CD4-positive, alpha-beta memory T cell (primary cell): Measurements from ENCODE around the gene TOMM5. TPM values are rescaled to one million over a fixed set of nuclear protein-coding genes. Genes with fewer than 3 reads are reported as not detected.

Experiments used
- CTCF ChIA-PET: fragments of 350-600 bp; sonication (Branson Sonifier 250); formaldehyde crosslinking; loops from one replicate; lab custom pipeline; 2021; ENCODE audit warnings: inconsistent platforms; ENCODE audit not compliant: partially characterized antibody; lab: Charles Lee
- POLR2A ChIA-PET: fragments of 350-600 bp; sonication (Branson Sonifier 250); formaldehyde crosslinking; loops from one replicate; lab custom pipeline; 2021; ENCODE audit not compliant: partially characterized antibody; lab: Charles Lee
- DNase-seq, 5 donors: peaks; one replicate each; pipeline versions ENCODE4 v3.0.0 to v3.0.0-alpha.2; 2020 to 2022; ENCODE audit warnings: mixed read lengths in 1 of 5
- H3K27ac ChIP-seq: one replicate; pipeline ENCODE4 v1.7.0; 2013; ENCODE audit warnings: low read depth, low read length
- H3K27me3 ChIP-seq: 2 replicates; pipeline ENCODE4 v1.7.0; 2013; ENCODE audit warnings: mild to moderate bottlenecking, low read length, moderate library complexity; ENCODE audit not compliant: insufficient read depth
- H3K36me3 ChIP-seq: 2 replicates; pipeline ENCODE4 v1.7.0; 2013; ENCODE audit warnings: mild to moderate bottlenecking, low read length, moderate library complexity; ENCODE audit not compliant: insufficient read depth
- H3K4me1 ChIP-seq: 2 replicates; pipeline ENCODE4 v1.7.0; 2013; ENCODE audit warnings: mild to moderate bottlenecking, low read length, moderate library complexity; ENCODE audit not compliant: insufficient read depth
- H3K4me3 ChIP-seq, 2 donors: one replicate each; pipeline ENCODE4 v1.7.0; 2013; ENCODE audit warnings: low read length in 2 of 2, mild to moderate bottlenecking in 1 of 2
- H3K9me3 ChIP-seq, 2 donors: one replicate each; pipeline ENCODE4 v1.7.0; 2013; ENCODE audit warnings: low read length in 2 of 2, control low read depth in 1 of 2; ENCODE audit not compliant: control insufficient read depth in 1 of 2
- H3K27ac Mint-ChIP-seq, 7 donors: one replicate each; pipeline ENCODE4 v1.8.0; 2020 to 2021; ENCODE audit warnings: mixed read lengths in 7 of 7, mild to moderate bottlenecking in 6 of 7, inconsistent platforms in 3 of 7, moderate library complexity in 3 of 7
- H3K27me3 Mint-ChIP-seq, 2 donors: one replicate each; pipeline ENCODE4 v1.8.0; 2020 to 2021; ENCODE audit warnings: mixed read lengths in 2 of 2
- H3K36me3 Mint-ChIP-seq, 2 donors: one replicate each; pipeline ENCODE4 v1.8.0; 2020 to 2021; ENCODE audit warnings: mixed read lengths in 2 of 2, inconsistent platforms in 1 of 2, mild to moderate bottlenecking in 1 of 2
- H3K4me1 Mint-ChIP-seq, 4 donors: one replicate each; pipeline ENCODE4 v1.8.0; 2020 to 2021; ENCODE audit warnings: mixed read lengths in 4 of 4, mild to moderate bottlenecking in 1 of 4
- H3K4me3 Mint-ChIP-seq, 8 donors: one replicate each; pipeline ENCODE4 v1.8.0; 2020 to 2021; ENCODE audit warnings: mixed read lengths in 8 of 8, mild to moderate bottlenecking in 7 of 8, moderate library complexity in 6 of 8, inconsistent platforms in 3 of 8
- H3K9me3 Mint-ChIP-seq, 8 donors: one replicate each; pipeline ENCODE4 v1.8.0; 2020 to 2021; ENCODE audit warnings: mixed read lengths in 8 of 8, mild to moderate bottlenecking in 5 of 8, inconsistent platforms in 3 of 8, moderate library complexity in 1 of 8
- intact Hi-C: fragments of 100-400 bp; cut with micrococcal nuclease; formaldehyde crosslinking; loops from one replicate; pipeline ENCODE4 v1.15.1; 2023
- polyA plus RNA-seq, 2 donors: library from polyadenylated mRNA; unstranded; fragments of 300-500 nt; fragmentation: Illumina TruSeq; gene quantifications; one replicate each; pipeline ENCODE4 v1.2.3, GENCODE V29; 2021
- total RNA-seq, 2 experiments: library from RNA; stranded (reverse); gene quantifications; one replicate each; pipeline ENCODE4 v1.2.3, GENCODE V29; 2021

Gene TOMM5
- total and polyA plus RNA-seq, 4 experiments from 2014 or later: 48.2 to 226 (median 126) TPM

GRCh38 chr9:37564916-37565315 lies 27.5 kb downstream of the TOMM5 start:
- Histone ChIP-seq H3K4me3 (no peak overlapping the region), H3K27ac (no peak overlapping the region), H3K27me3 (no peaks in the 10 kb centered on the region), H3K4me1 (no peaks in the 10 kb centered on the region), H3K9me3 (peaks cover 0 to 3% of the 10 kb centered on the region in 2 donors), H3K36me3 (no peaks in the 10 kb centered on the region)
- intact Hi-C loops: no loop called here
- Mint-ChIP-seq H3K27ac (no peak overlapping the region), H3K27me3 (no peaks in the 10 kb centered on the region), H3K9me3 (peaks cover 0 to 15% (median 8%) of the 10 kb centered on the region in 8 donors), H3K36me3 (peaks cover 7 to 27% of the 10 kb centered on the region in 2 donors), H3K4me1 (no peaks in the 10 kb centered on the region), H3K4me3 (no peak overlapping the region)
- DNase-seq: no peak
- CTCF ChIA-PET: no interaction called here
- POLR2A ChIA-PET: no interaction called here

GRCh38 chr9:37563806-37564513 lies 28.4 kb downstream of the TOMM5 start:
- intact Hi-C loops: no loop called here
- no peaks in the 10 kb centered on the region for H3K27me3 Mint-ChIP-seq
- POLR2A ChIA-PET: no interaction called here
- Histone ChIP-seq H3K9me3 (peaks cover 0 to 3% of the 10 kb centered on the region in 2 donors), H3K4me1 (no peaks in the 10 kb centered on the region), H3K4me3 (no peak overlapping the region), H3K27ac (no peak overlapping the region), H3K27me3 (no peaks in the 10 kb centered on the region), H3K36me3 (no peaks in the 10 kb centered on the region)
- no peak overlapping the region for H3K27ac Mint-ChIP-seq
- no peak overlapping the region for H3K4me3 Mint-ChIP-seq
- H3K9me3 Mint-ChIP-seq: peaks cover 0 to 15% (median 8%) of the 10 kb centered on the region in 8 donors
- peaks cover 7 to 27% of the 10 kb centered on the region in 2 donors for H3K36me3 Mint-ChIP-seq
- H3K4me1 Mint-ChIP-seq: no peaks in the 10 kb centered on the region
- no peak for DNase-seq
- CTCF ChIA-PET: no interaction called here

GRCh38 chr9:37562826-37563225 lies 29.6 kb downstream of the TOMM5 start:
- H3K27ac Mint-ChIP-seq: no peak overlapping the region
- no peaks in the 10 kb centered on the region for H3K4me1 Mint-ChIP-seq
- Histone ChIP-seq H3K4me1 (no peaks in the 10 kb centered on the region), H3K27ac (no peak overlapping the region), H3K36me3 (no peaks in the 10 kb centered on the region), H3K27me3 (no peaks in the 10 kb centered on the region), H3K9me3 (peaks cover 0 to 3% of the 10 kb centered on the region in 2 donors), H3K4me3 (no peak overlapping the region)
- intact Hi-C loops: no loop called here
- H3K36me3 Mint-ChIP-seq: peaks cover 7 to 21% of the 10 kb centered on the region in 2 donors
- ChIA-PET CTCF (no interaction called here), POLR2A (no interaction called here)
- H3K4me3 Mint-ChIP-seq: no peak overlapping the region
- no peak for DNase-seq
- peaks cover 0 to 15% (median 8%) of the 10 kb centered on the region in 8 donors for H3K9me3 Mint-ChIP-seq
- no peaks in the 10 kb centered on the region for H3K27me3 Mint-ChIP-seq

GRCh38 chr9:37561682-37562081 lies 30.7 kb downstream of the TOMM5 start:
- Histone ChIP-seq H3K36me3 (no peaks in the 10 kb centered on the region), H3K27ac (no peak overlapping the region), H3K4me1 (no peaks in the 10 kb centered on the region), H3K9me3 (peaks cover 0 to 3% of the 10 kb centered on the region in 2 donors), H3K27me3 (no peaks in the 10 kb centered on the region), H3K4me3 (no peak overlapping the region)
- Mint-ChIP-seq H3K9me3 (peaks cover 0 to 15% (median 8%) of the 10 kb centered on the region in 8 donors), H3K4me1 (no peaks in the 10 kb centered on the region), H3K27ac (no peak overlapping the region), H3K4me3 (no peak overlapping the region), H3K36me3 (peaks cover 7 to 21% of the 10 kb centered on the region in 2 donors), H3K27me3 (no peaks in the 10 kb centered on the region)
- DNase-seq: no peak
- ChIA-PET CTCF (no interaction called here), POLR2A (no interaction called here)
- intact Hi-C loops: no loop called here

- Mint-ChIP-seq H3K4me3 (no peak overlapping the region), H3K9me3 (peaks cover 0 to 11% (median 7%) of the 10 kb centered on the region in 8 donors), H3K27me3 (no peaks in the 10 kb centered on the region), H3K4me1 (no peaks in the 10 kb centered on the region), H3K27ac (peak overlapping the region in 1 of 7 donors; percentile 4), H3K36me3 (peaks cover 7 to 17% of the 10 kb centered on the region in 2 donors)
- no peaks in the 10 kb centered on the region for H3K4me1 ChIP-seq
- ChIA-PET POLR2A (no interaction called here), CTCF (interaction anchor here (0.6 kb wide), 1 partner anchor 9 kb away, joined by 3 read pairs; no protein-coding TSS in a partner anchor)
- H3K27me3 ChIP-seq: no peaks in the 10 kb centered on the region
- no peak overlapping the region for H3K4me3 ChIP-seq
- DNase-seq: no peak
- peaks cover 0 to 3% of the 10 kb centered on the region in 2 donors for H3K9me3 ChIP-seq
- H3K27ac ChIP-seq: no peak overlapping the region
- H3K36me3 ChIP-seq: no peaks in the 10 kb centered on the region
- intact Hi-C loops: no loop called here
These were observed 32.4 kb downstream of the TOMM5 start for GRCh38 chr9:37559855-37560592.

- ChIA-PET CTCF (interaction anchor here (1.4 to 1.5 kb wide), 2 partner anchors 9 to 12 kb away, joined by 3 to 4 read pairs; no protein-coding TSS in a partner anchor), POLR2A (no interaction called here)
- H3K9me3 ChIP-seq: peaks cover 0 to under 1% of the 10 kb centered on the region in 2 donors
- Mint-ChIP-seq H3K27ac (no peak overlapping the region), H3K9me3 (peaks cover 0 to 8% (median 4%) of the 10 kb centered on the region in 8 donors), H3K36me3 (peaks cover 6 to 13% of the 10 kb centered on the region in 2 donors), H3K27me3 (no peaks in the 10 kb centered on the region), H3K4me1 (no peaks in the 10 kb centered on the region), H3K4me3 (no peak overlapping the region)
- H3K4me3 ChIP-seq: no peak overlapping the region
- DNase-seq: no peak
- H3K27me3 ChIP-seq: no peaks in the 10 kb centered on the region
- intact Hi-C loops: no loop called here
- no peaks in the 10 kb centered on the region for H3K36me3 ChIP-seq
- no peaks in the 10 kb centered on the region for H3K4me1 ChIP-seq
- H3K27ac ChIP-seq: no peak overlapping the region
These were observed 33.3 kb downstream of the TOMM5 start for GRCh38 chr9:37559125-37559524.

- Mint-ChIP-seq H3K36me3 (no peaks in the 10 kb centered on the region), H3K4me3 (no peak overlapping the region), H3K9me3 (no peaks in the 10 kb centered on the region), H3K27me3 (no peaks in the 10 kb centered on the region), H3K4me1 (peaks cover 0 to 3% (median 1%) of the 10 kb centered on the region in 4 donors), H3K27ac (no peak overlapping the region)
- Histone ChIP-seq H3K9me3 (no peaks in the 10 kb centered on the region), H3K4me3 (no peak overlapping the region), H3K36me3 (no peaks in the 10 kb centered on the region), H3K27me3 (no peaks in the 10 kb centered on the region), H3K27ac (no peak overlapping the region), H3K4me1 (no peaks in the 10 kb centered on the region)
- intact Hi-C loops: no loop called here
- POLR2A ChIA-PET: no interaction called here
- DNase-seq: no peak
- CTCF ChIA-PET: no interaction called here
These were observed 36.6 kb downstream of the TOMM5 start for GRCh38 chr9:37555786-37556185.
